ENCODE data around the gene TMEM252.

DNA sequence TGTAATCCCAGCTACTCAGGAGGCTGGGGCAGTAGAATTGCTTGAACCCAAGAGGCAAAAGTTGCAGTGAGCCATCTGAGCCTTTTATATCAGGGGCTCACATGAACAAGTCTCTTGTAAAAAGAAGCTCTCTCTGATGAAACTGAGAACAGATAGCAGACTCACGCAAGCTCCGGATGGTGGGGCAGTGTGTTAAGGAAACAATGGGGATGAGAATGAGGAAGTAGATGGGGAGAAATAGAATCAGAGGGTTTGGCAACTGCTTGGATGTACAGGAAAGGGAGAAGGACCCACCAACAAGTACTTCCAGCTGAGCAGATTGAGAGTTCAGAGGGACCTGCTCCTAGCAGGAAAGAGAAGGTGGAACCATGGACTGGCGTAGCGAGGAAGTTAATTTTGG is 18.6 kb downstream of the TMEM252 start:
- TF ChIP-seq POLR2A (IDR thresholded peaks at IDR 0.05; ENCODE audit: low read length) (no peak), GATA1 (IDR thresholded peaks at IDR 0.05; ENCODE audit: low read depth, low read length) (no peak)
